ENCODE data around the gene IL17RE.
"Not testable (repeated sequence)": the region's sequence is repeated elsewhere in the genome, so short reads cannot be mapped to it uniquely, and the experiment has no call there.

The IL17RE gene
- total RNA-seq: 0.20 to 8.7 (median 1.6) reads per million in 9 experiments

GRCh38 chr3:9902372-9903237, at the start of gene IL17RE:
Gene IL17RE, plus strand, starts transcription at chr3:9902848. Its CDS starts 85 bp downstream, at chr3:9902933.
- DNase-seq: no peak
- peak; percentile 77 for ATAC-seq (replicated peaks)
- peaks cover 3% of the 10 kb centered on the region for H3K36me3 Mint-ChIP-seq (ENCODE audit: insufficient read depth)
- H3K4me3 Mint-ChIP-seq: peak within 1 kb of the TSS; percentile 37 to 86
- peaks cover 19 to 21% of the 10 kb centered on the region in 2 donors for H3K4me1 Mint-ChIP-seq (ENCODE audit: low read depth in 2 of 2)
- H3K9me3 Mint-ChIP-seq: no peaks in the 10 kb centered on the region
- H3K27me3 Mint-ChIP-seq: no peaks in the 10 kb centered on the region
- H3K27ac Mint-ChIP-seq: peak within 1 kb of the TSS; percentile 49 to 90

GRCh38 chr3:9854291-9854940, 48.2 kb upstream of the IL17RE start:
- peaks cover 15 to 35% of the 10 kb centered on the region in 2 donors for H3K27me3 Mint-ChIP-seq
- H3K36me3 Mint-ChIP-seq (ENCODE audit: insufficient read depth); H3K9me3 Mint-ChIP-seq; ATAC-seq (replicated peaks); H3K4me3 Mint-ChIP-seq; DNase-seq; H3K27ac Mint-ChIP-seq: not testable (repeated sequence)
- peaks cover 8 to 12% of the 10 kb centered on the region in 2 donors for H3K4me1 Mint-ChIP-seq (ENCODE audit: low read depth in 2 of 2)

- DNase-seq (no peak), ATAC-seq (replicated peaks) (no peak)
- Mint-ChIP-seq H3K36me3 (ENCODE audit: insufficient read depth) (no peaks in the 10 kb centered on the region), H3K27me3 (peaks cover 15 to 35% of the 10 kb centered on the region in 2 donors), H3K4me1 (ENCODE audit: low read depth in 2 of 2) (peaks cover 8 to 12% of the 10 kb centered on the region in 2 donors), H3K27ac (no peak overlapping the region), H3K4me3 (no peak overlapping the region), H3K9me3 (no peaks in the 10 kb centered on the region)
These were observed 47.1 kb upstream of the IL17RE start for GRCh38 chr3:9855594-9855993.

- no peak overlapping the region for H3K4me3 Mint-ChIP-seq
- DNase-seq: no peak
- no peak overlapping the region for H3K27ac Mint-ChIP-seq
- no peaks in the 10 kb centered on the region for H3K36me3 Mint-ChIP-seq (ENCODE audit: insufficient read depth)
- H3K9me3 Mint-ChIP-seq: no peaks in the 10 kb centered on the region
- H3K27me3 Mint-ChIP-seq: peaks cover 9 to 11% of the 10 kb centered on the region in 2 donors
- no peak for ATAC-seq (replicated peaks)
- peaks cover 6 to 10% of the 10 kb centered on the region in 2 donors for H3K4me1 Mint-ChIP-seq (ENCODE audit: low read depth in 2 of 2)
These were observed 43.1 kb upstream of the IL17RE start for GRCh38 chr3:9859530-9860025.

- H3K4me3 Mint-ChIP-seq: no peak overlapping the region
- no peak for ATAC-seq (replicated peaks)
- no peaks in the 10 kb centered on the region for H3K9me3 Mint-ChIP-seq
- peaks cover 6 to 8% of the 10 kb centered on the region in 2 donors for H3K4me1 Mint-ChIP-seq (ENCODE audit: low read depth in 2 of 2)
- H3K27ac Mint-ChIP-seq: no peak overlapping the region
- no peaks in the 10 kb centered on the region for H3K36me3 Mint-ChIP-seq (ENCODE audit: insufficient read depth)
- DNase-seq: no peak
- peaks cover 9 to 11% of the 10 kb centered on the region in 2 donors for H3K27me3 Mint-ChIP-seq
These were observed 41.4 kb upstream of the IL17RE start for GRCh38 chr3:9861201-9861600.

GRCh38 chr3:9861626-9862130, 41.0 kb upstream of the IL17RE start:
- H3K27me3 Mint-ChIP-seq: peaks cover 9 to 11% of the 10 kb centered on the region in 2 donors
- H3K4me3 Mint-ChIP-seq: no peak overlapping the region
- peaks cover 6 to 8% of the 10 kb centered on the region in 2 donors for H3K4me1 Mint-ChIP-seq (ENCODE audit: low read depth in 2 of 2)
- ATAC-seq (replicated peaks) (no peak), DNase-seq (no peak)
- H3K9me3 Mint-ChIP-seq: no peaks in the 10 kb centered on the region
- no peaks in the 10 kb centered on the region for H3K36me3 Mint-ChIP-seq (ENCODE audit: insufficient read depth)
- H3K27ac Mint-ChIP-seq: peak overlapping the region in 1 of 2 donors; percentile 63

GRCh38 chr3:9862391-9863057, 40.1 kb upstream of the IL17RE start:
- Mint-ChIP-seq H3K4me3 (peak overlapping the region; percentile 18 to 19), H3K4me1 (ENCODE audit: low read depth in 2 of 2) (peaks cover 6 to 8% of the 10 kb centered on the region in 2 donors), H3K27me3 (peaks cover 9 to 11% of the 10 kb centered on the region in 2 donors), H3K27ac (no peak overlapping the region), H3K9me3 (no peaks in the 10 kb centered on the region), H3K36me3 (ENCODE audit: insufficient read depth) (no peaks in the 10 kb centered on the region)
- ATAC-seq (replicated peaks): peak; percentile 83
- DNase-seq: peak in 1 of 3 experiments; percentile 24

- DNase-seq: no peak
- Mint-ChIP-seq H3K27me3 (peaks cover 9 to 11% of the 10 kb centered on the region in 2 donors), H3K36me3 (ENCODE audit: insufficient read depth) (no peaks in the 10 kb centered on the region), H3K4me3 (no peak overlapping the region), H3K4me1 (ENCODE audit: low read depth in 2 of 2) (peaks cover 6 to 8% of the 10 kb centered on the region in 2 donors), H3K9me3 (no peaks in the 10 kb centered on the region), H3K27ac (no peak overlapping the region)
- no peak for ATAC-seq (replicated peaks)
These were observed 39.4 kb upstream of the IL17RE start for GRCh38 chr3:9863058-9863772.

- H3K4me3 Mint-ChIP-seq: no peak overlapping the region
- no peak overlapping the region for H3K27ac Mint-ChIP-seq
- no peaks in the 10 kb centered on the region for H3K36me3 Mint-ChIP-seq (ENCODE audit: insufficient read depth)
- no peaks in the 10 kb centered on the region for H3K9me3 Mint-ChIP-seq
- peaks cover 6 to 8% of the 10 kb centered on the region in 2 donors for H3K4me1 Mint-ChIP-seq (ENCODE audit: low read depth in 2 of 2)
- DNase-seq: no peak
- no peak for ATAC-seq (replicated peaks)
- peaks cover 9 to 11% of the 10 kb centered on the region in 2 donors for H3K27me3 Mint-ChIP-seq
These were observed 38.3 kb upstream of the IL17RE start for GRCh38 chr3:9864200-9864927.

- DNase-seq; H3K27ac Mint-ChIP-seq; H3K36me3 Mint-ChIP-seq (ENCODE audit: insufficient read depth); H3K9me3 Mint-ChIP-seq; H3K4me3 Mint-ChIP-seq; ATAC-seq (replicated peaks); H3K4me1 Mint-ChIP-seq (ENCODE audit: low read depth in 2 of 2): not testable (repeated sequence)
- H3K27me3 Mint-ChIP-seq: peaks cover 9 to 11% of the 10 kb centered on the region in 2 donors
These were observed 37.5 kb upstream of the IL17RE start for GRCh38 chr3:9865125-9865637.

- peaks cover 6 to 8% of the 10 kb centered on the region in 2 donors for H3K4me1 Mint-ChIP-seq (ENCODE audit: low read depth in 2 of 2)
- DNase-seq (no peak), ATAC-seq (replicated peaks) (no peak)
- H3K9me3 Mint-ChIP-seq: no peaks in the 10 kb centered on the region
- H3K4me3 Mint-ChIP-seq: no peak overlapping the region
- peaks cover 8 to 9% of the 10 kb centered on the region in 2 donors for H3K27me3 Mint-ChIP-seq
- no peak overlapping the region for H3K27ac Mint-ChIP-seq
- no peaks in the 10 kb centered on the region for H3K36me3 Mint-ChIP-seq (ENCODE audit: insufficient read depth)
These were observed 36.0 kb upstream of the IL17RE start for GRCh38 chr3:9866639-9867038.

GRCh38 chr3:9867106-9867505, 35.5 kb upstream of the IL17RE start:
- Mint-ChIP-seq H3K4me1 (ENCODE audit: low read depth in 2 of 2) (peaks cover 3% of the 10 kb centered on the region in 2 donors), H3K27ac (no peak overlapping the region), H3K9me3 (no peaks in the 10 kb centered on the region), H3K27me3 (peaks cover 3 to 4% of the 10 kb centered on the region in 2 donors), H3K36me3 (ENCODE audit: insufficient read depth) (no peaks in the 10 kb centered on the region), H3K4me3 (no peak overlapping the region)
- ATAC-seq (replicated peaks) (no peak), DNase-seq (no peak)

All from effector memory CD8-positive, alpha-beta T cell (primary cell).